ENCODE data around the gene ACTL7A.

ACTL7A gene, protein sequence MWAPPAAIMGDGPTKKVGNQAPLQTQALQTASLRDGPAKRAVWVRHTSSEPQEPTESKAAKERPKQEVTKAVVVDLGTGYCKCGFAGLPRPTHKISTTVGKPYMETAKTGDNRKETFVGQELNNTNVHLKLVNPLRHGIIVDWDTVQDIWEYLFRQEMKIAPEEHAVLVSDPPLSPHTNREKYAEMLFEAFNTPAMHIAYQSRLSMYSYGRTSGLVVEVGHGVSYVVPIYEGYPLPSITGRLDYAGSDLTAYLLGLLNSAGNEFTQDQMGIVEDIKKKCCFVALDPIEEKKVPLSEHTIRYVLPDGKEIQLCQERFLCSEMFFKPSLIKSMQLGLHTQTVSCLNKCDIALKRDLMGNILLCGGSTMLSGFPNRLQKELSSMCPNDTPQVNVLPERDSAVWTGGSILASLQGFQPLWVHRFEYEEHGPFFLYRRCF

DNA sequence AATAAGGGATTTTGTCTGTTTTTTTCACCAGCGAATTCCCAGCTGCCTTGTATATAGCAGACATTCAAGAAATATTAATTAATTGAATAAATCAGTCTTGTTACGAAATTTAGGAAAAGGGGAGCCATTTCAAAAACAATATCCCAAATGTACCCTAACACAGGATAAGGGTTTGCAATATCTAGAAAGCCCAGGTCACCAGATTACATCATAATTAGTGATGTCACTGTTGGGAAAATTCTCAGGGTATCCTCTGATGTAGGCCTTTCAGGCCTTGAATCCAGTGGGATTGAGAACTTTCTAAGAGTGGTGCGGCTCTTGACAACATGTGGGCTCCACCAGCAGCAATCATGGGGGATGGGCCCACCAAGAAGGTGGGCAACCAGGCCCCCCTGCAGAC lies at the start of gene ACTL7A:
Gene ACTL7A (plus strand): TSS at position 270 of the 400 bp plus-strand sequence. CDS start 57 bp downstream, at position 327.
- DNase-seq (ENCODE audit: low read depth): no peak
- no peak within 1 kb of the TSS for H3K4me3 ChIP-seq (ENCODE audit: low read depth, low read length)
- TF ChIP-seq, protein P1, sequence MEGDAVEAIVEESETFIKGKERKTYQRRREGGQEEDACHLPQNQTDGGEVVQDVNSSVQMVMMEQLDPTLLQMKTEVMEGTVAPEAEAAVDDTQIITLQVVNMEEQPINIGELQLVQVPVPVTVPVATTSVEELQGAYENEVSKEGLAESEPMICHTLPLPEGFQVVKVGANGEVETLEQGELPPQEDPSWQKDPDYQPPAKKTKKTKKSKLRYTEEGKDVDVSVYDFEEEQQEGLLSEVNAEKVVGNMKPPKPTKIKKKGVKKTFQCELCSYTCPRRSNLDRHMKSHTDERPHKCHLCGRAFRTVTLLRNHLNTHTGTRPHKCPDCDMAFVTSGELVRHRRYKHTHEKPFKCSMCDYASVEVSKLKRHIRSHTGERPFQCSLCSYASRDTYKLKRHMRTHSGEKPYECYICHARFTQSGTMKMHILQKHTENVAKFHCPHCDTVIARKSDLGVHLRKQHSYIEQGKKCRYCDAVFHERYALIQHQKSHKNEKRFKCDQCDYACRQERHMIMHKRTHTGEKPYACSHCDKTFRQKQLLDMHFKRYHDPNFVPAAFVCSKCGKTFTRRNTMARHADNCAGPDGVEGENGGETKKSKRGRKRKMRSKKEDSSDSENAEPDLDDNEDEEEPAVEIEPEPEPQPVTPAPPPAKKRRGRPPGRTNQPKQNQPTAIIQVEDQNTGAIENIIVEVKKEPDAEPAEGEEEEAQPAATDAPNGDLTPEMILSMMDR (IDR thresholded peaks at IDR 0.05; ENCODE audit: low read depth, low read length, missing control alignments): no peak

DNA sequence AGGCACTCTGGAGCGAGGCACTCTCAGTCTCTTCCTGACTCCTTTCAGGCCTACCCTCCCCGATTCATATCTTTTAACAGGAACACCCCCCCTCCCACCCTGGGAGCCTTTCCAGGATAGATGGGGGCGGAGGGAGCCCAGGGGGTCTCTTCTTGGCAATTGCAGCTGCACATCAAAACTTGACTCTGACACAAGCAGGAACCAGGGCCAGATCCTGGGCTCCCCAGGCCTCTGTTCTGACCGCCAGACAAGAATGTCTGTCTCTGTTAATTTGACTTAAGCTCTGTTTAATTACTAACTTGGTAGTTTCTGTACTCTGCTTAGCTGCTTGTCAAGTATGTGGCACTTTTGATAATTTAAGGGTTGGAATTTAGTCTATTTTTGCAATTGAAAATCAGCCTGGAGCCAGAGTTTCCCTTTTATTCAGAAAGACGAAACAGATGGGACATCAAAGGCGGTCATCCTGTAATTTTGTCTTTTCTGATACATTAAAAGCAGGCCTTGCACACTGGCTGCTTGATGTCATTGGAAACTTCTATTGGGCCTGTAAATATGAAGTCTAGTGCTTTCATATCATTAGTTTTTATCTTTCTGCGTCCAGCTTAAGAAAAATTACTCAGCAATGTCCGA lies 49.6 kb upstream of the ACTL7A start:
- TF ChIP-seq, protein P1 (IDR thresholded peaks at IDR 0.05; ENCODE audit: low read depth, low read length, missing control alignments): no peak

GRCh38 chr9:108813951-108814601 lies 48.0 kb upstream of the ACTL7A start:
- TF ChIP-seq, protein P1 (IDR thresholded peaks at IDR 0.05; ENCODE audit: low read depth, low read length, missing control alignments): no peak
- no peak for DNase-seq (ENCODE audit: low read depth)
- H3K4me3 ChIP-seq (ENCODE audit: low read depth, low read length): no peak overlapping the region

More for the DNA sequence above, 49.6 kb upstream of the ACTL7A start:
- H3K4me3 ChIP-seq (ENCODE audit: low read depth, low read length): no peak overlapping the region
- DNase-seq (ENCODE audit: low read depth): no peak

GRCh38 chr9:108815156-108815555 lies 46.9 kb upstream of the ACTL7A start:
- TF ChIP-seq, protein P1 (IDR thresholded peaks at IDR 0.05; ENCODE audit: low read depth, low read length, missing control alignments): no peak
- DNase-seq (ENCODE audit: low read depth): no peak
- no peak overlapping the region for H3K4me3 ChIP-seq (ENCODE audit: low read depth, low read length)

DNA sequence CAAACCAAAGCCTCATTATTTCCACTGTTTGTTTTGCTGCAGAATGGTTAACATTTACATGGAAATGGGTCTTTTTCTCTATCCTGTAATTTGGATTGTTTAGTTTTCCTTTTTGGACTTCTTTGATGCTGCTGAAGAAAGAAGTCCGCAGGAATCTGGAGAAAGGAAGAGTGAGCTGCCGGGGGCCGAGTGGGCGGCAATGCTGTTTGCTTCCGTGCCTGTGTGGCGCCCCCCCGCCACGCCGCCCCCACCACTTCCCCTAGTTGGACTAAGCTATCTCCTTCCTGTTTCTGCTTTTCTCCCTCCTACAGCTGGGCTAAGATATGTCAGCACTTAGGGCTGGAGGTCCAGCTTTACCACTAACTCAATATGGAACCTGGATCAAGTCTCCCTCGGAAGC lies 46.0 kb upstream of the ACTL7A start:
- H3K4me3 ChIP-seq (ENCODE audit: low read depth, low read length): no peak overlapping the region
- no peak for DNase-seq (ENCODE audit: low read depth)
- TF ChIP-seq, protein P1 (IDR thresholded peaks at IDR 0.05; ENCODE audit: low read depth, low read length, missing control alignments): no peak

- no peak for DNase-seq (ENCODE audit: low read depth)
- TF ChIP-seq, protein P1 (IDR thresholded peaks at IDR 0.05; ENCODE audit: low read depth, low read length, missing control alignments): no peak
- no peak overlapping the region for H3K4me3 ChIP-seq (ENCODE audit: low read depth, low read length)
Measured at GRCh38 chr9:108823829-108824228, 38.2 kb upstream of the ACTL7A start.

Data from GM12864 (cell line).